GM23338 (cell line): ENCODE measurements around the gene POU6F1. TPM values are rescaled to one million over a fixed set of nuclear protein-coding genes. Genes with fewer than 3 reads are reported as not detected.

Experiments
- ATAC-seq: fragments of 200-7000 bp; cut with Tn5 transposase; 3 replicates; pipeline ENCODE4 v1.9.1; 2020
- DNase-seq: peaks from one replicate; pipeline ENCODE4 v3.0.0-alpha.2; 2015; ENCODE audit warnings: low spot score
- H2AFZ ChIP-seq: fragments of 200-600 bp; sonication (generic); 2 replicates; pipeline ENCODE4 v1.8.0; 2016; ENCODE audit warnings: antibody characterized with exemption, mild to moderate bottlenecking, moderate library complexity
- H3F3A ChIP-seq: fragments of 200-600 bp; sonication (generic); replicated peaks from 2 replicates; pipeline ENCODE4 v1.8.0; 2017; ENCODE audit warnings: antibody characterized with exemption, mixed run types, low read depth
- H3K27ac ChIP-seq: fragments of 200-600 bp; sonication (generic); 2 replicates; pipeline ENCODE4 v1.6.1; 2016; ENCODE audit warnings: low read depth
- H3K27me3 ChIP-seq: fragments of 200-600 bp; sonication (generic); 2 replicates; pipeline ENCODE4 v1.8.0; 2016; ENCODE audit warnings: mild to moderate bottlenecking, mixed run types, moderate library complexity; ENCODE audit not compliant: insufficient read depth
- H3K36me3 ChIP-seq: fragments of 200-600 bp; sonication (generic); 2 replicates; pipeline ENCODE4 v1.8.0; 2016; ENCODE audit warnings: mild to moderate bottlenecking; ENCODE audit not compliant: insufficient read depth
- H3K4me1 ChIP-seq: fragments of 200-600 bp; sonication (generic); 2 replicates; pipeline ENCODE4 v1.8.0; 2016; ENCODE audit warnings: mild to moderate bottlenecking, moderate library complexity; ENCODE audit not compliant: insufficient read depth
- H3K4me2 ChIP-seq: fragments of 200-600 bp; sonication (generic); 2 replicates; pipeline ENCODE4 v1.7.1; 2017; ENCODE audit warnings: mixed run types
- H3K4me3 ChIP-seq: fragments of 200-600 bp; sonication (generic); 2 replicates; pipeline ENCODE4 v1.6.1; 2016; ENCODE audit warnings: mixed run types
- H3K79me2 ChIP-seq: fragments of 200-600 bp; sonication (generic); replicated peaks from 2 replicates; pipeline ENCODE4 v1.8.0; 2017; ENCODE audit warnings: mild to moderate bottlenecking; ENCODE audit not compliant: insufficient read depth
- H3K9me2 ChIP-seq: fragments of 200-600 bp; sonication (generic); 2 replicates; pipeline ENCODE4 v1.8.0; 2017; ENCODE audit not compliant: insufficient read depth
- H4K20me1 ChIP-seq: fragments of 200-600 bp; sonication (generic); replicated peaks from 2 replicates; pipeline ENCODE4 v1.8.0; 2017; ENCODE audit warnings: mild to moderate bottlenecking; ENCODE audit not compliant: insufficient read depth
- H3K27ac Mint-ChIP-seq: 2 replicates; pipeline ENCODE4 v1.8.0; 2020; ENCODE audit warnings: inconsistent platforms, mild to moderate bottlenecking, moderate library complexity, mixed read lengths
- H3K27me3 Mint-ChIP-seq: 3 replicates; pipeline ENCODE4 v1.8.0; 2022; ENCODE audit warnings: low read depth, mild to moderate bottlenecking, moderate library complexity, mixed read lengths, inconsistent platforms; ENCODE audit not compliant: insufficient read depth, poor library complexity
- H3K36me3 Mint-ChIP-seq: 3 replicates; pipeline ENCODE4 v1.8.0; 2021; ENCODE audit warnings: low read depth, mild to moderate bottlenecking, inconsistent platforms, moderate library complexity, mixed read lengths
- H3K4me1 Mint-ChIP-seq: 3 replicates; pipeline ENCODE4 v1.8.0; 2020; ENCODE audit warnings: mild to moderate bottlenecking, inconsistent platforms, mixed read lengths
- H3K4me3 Mint-ChIP-seq: 3 replicates; pipeline ENCODE4 v1.8.0; 2021; ENCODE audit warnings: moderate library complexity, mild to moderate bottlenecking, inconsistent platforms, mixed read lengths
- H3K9me3 Mint-ChIP-seq: 3 replicates; pipeline ENCODE4 v1.8.0; 2020; ENCODE audit warnings: moderate library complexity, mild to moderate bottlenecking, inconsistent platforms, mixed read lengths
- CREB1 ChIP-seq: fragments of 250-450 bp; sonication (Bioruptor Pico); IDR thresholded peaks from 2 replicates; pipeline ENCODE4 v1.5.0; 2020; ENCODE audit warnings: low read depth, mild to moderate bottlenecking, moderate library complexity
- ETS1 ChIP-seq: IDR thresholded peaks from 2 replicates; pipeline ENCODE4 v1.6.1; 2016; ENCODE audit warnings: antibody characterized with exemption
- EZH2 ChIP-seq: fragments of 200-600 bp; sonication (generic); IDR thresholded peaks from one replicate; pipeline ENCODE4 v1.8.0; 2017; ENCODE audit warnings: antibody characterized with exemption, mild to moderate bottlenecking, low read depth; ENCODE audit not compliant: unreplicated experiment
- EZH2phosphoT487 ChIP-seq: fragments of 200-600 bp; sonication (generic); IDR thresholded peaks from one replicate; pipeline ENCODE4 v1.8.1; 2018; ENCODE audit warnings: antibody characterized with exemption; ENCODE audit not compliant: unreplicated experiment
- JUNB ChIP-seq: IDR thresholded peaks from one replicate; pipeline ENCODE4 v1.6.1; 2016; ENCODE audit warnings: antibody characterized with exemption; ENCODE audit not compliant: unreplicated experiment
- NANOG ChIP-seq: IDR thresholded peaks from 2 replicates; pipeline ENCODE4 v1.6.1; 2016; ENCODE audit warnings: antibody characterized with exemption, borderline replicate concordance
- POLR2AphosphoS5 ChIP-seq: IDR thresholded peaks from 2 replicates; pipeline ENCODE4 v1.6.1; 2016; ENCODE audit warnings: antibody characterized with exemption, low read depth
- STAT1 ChIP-seq: IDR thresholded peaks from one replicate; pipeline ENCODE4 v1.6.1; 2016; ENCODE audit warnings: antibody characterized with exemption; ENCODE audit not compliant: unreplicated experiment
- ZNF114 ChIP-seq: fragments of 250-450 bp; sonication (Bioruptor Pico); IDR thresholded peaks from 2 replicates; pipeline ENCODE4 v1.5.0; 2020; ENCODE audit warnings: mild to moderate bottlenecking, moderate library complexity
- ZNF331 ChIP-seq: fragments of 250-450 bp; sonication (Bioruptor Pico); IDR thresholded peaks from 2 replicates; pipeline ENCODE4 v1.5.0; 2020; ENCODE audit warnings: low read depth, mild to moderate bottlenecking, moderate library complexity
- ZNF462 ChIP-seq: fragments of 250-450 bp; sonication (Bioruptor Pico); IDR thresholded peaks from 2 replicates; pipeline ENCODE4 v1.5.0; 2020; ENCODE audit warnings: mild to moderate bottlenecking, moderate library complexity
- polyA plus RNA-seq: library from polyadenylated mRNA; unstranded; fragments of >200 nt; fragmentation: Nextera tagmentation; extraction: Ambion mirVana; gene quantifications from 2 replicates; pipeline ENCODE4 v1.2.1, GENCODE V29; 2016
- total RNA-seq: library from RNA; depleted of rRNA; stranded (reverse); fragments of >200 nt; shearing (Covaris generic); gene quantifications from 2 replicates; pipeline ENCODE4 v1.2.3, GENCODE V29; 2014
- TF ChIP-seq, protein P1 (sequence below), 2 experiments: fragments of 200-600 bp in 1 of 2; sonication (generic) in 1 of 2; conservative IDR thresholded peaks; 2 replicates each; pipeline versions ENCODE4 v1.5.1 to v1.6.1; 2016 to 2017; ENCODE audit warnings: antibody characterized with exemption in 2 of 2, low read depth in 2 of 2, mild to moderate bottlenecking in 2 of 2, moderate library complexity in 1 of 2
- TF ChIP-seq, protein P2 (sequence below): IDR thresholded peaks from one replicate; pipeline ENCODE4 v1.6.1; 2018; ENCODE audit warnings: antibody characterized with exemption; ENCODE audit not compliant: unreplicated experiment

The POU6F1 gene
- total and polyA plus RNA-seq, 2 experiments from 2014 or later: 3.0 to 4.0 TPM

DNA sequence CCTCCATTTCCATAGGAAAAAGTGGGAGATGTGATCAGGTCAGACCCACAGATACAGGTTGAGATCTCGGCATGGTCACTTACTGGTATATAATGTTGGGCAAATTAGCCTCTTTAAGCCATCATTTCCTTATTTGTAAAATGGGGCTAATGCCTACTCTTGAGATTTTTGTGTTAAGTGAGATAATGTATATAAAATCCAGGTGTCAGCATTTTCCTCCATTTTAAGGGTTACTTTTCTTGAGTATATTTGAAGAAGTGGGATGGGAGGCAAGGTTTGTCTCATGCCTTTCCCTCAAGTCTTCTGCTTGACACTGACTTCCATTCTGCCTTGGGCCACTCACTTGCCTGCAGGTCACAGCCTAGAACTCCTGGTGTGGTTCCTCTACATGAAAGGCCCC, 10.1 kb upstream of the POU6F1 start:
- H3F3A ChIP-seq: no peaks in the 10 kb centered on the region
- H3K36me3 ChIP-seq: no peaks in the 10 kb centered on the region
- Mint-ChIP-seq H3K4me1 (peaks cover 3% of the 10 kb centered on the region; the same call in 1 of the 3 replicates), H3K27ac (no peak overlapping the region), H3K9me3 (no peaks in the 10 kb centered on the region), H3K27me3 (no peaks in the 10 kb centered on the region), H3K4me3 (no peak overlapping the region), H3K36me3 (no peaks in the 10 kb centered on the region)
- no peak overlapping the region for H3K4me3 ChIP-seq
- ATAC-seq (no peak), DNase-seq (no peak)
- no peaks in the 10 kb centered on the region for H4K20me1 ChIP-seq
- H3K9me2 ChIP-seq: no peaks in the 10 kb centered on the region
- no peaks in the 10 kb centered on the region for H3K79me2 ChIP-seq
- no peaks in the 10 kb centered on the region for H3K4me1 ChIP-seq
- H3K27ac ChIP-seq: no peak overlapping the region
- no peak overlapping the region for H3K4me2 ChIP-seq
- TF ChIP-seq ZNF331 (no peak), ZNF462 (no peak), STAT1 (no peak), JUNB (no peak), ETS1 (no peak), ZNF114 (no peak), EZH2 (no peak), EZH2phosphoT487 (no peak), CREB1 (CRISPR knock-in tag) (no peak), NANOG (no peak), POLR2AphosphoS5 (no peak)
- TF ChIP-seq, protein P1, sequence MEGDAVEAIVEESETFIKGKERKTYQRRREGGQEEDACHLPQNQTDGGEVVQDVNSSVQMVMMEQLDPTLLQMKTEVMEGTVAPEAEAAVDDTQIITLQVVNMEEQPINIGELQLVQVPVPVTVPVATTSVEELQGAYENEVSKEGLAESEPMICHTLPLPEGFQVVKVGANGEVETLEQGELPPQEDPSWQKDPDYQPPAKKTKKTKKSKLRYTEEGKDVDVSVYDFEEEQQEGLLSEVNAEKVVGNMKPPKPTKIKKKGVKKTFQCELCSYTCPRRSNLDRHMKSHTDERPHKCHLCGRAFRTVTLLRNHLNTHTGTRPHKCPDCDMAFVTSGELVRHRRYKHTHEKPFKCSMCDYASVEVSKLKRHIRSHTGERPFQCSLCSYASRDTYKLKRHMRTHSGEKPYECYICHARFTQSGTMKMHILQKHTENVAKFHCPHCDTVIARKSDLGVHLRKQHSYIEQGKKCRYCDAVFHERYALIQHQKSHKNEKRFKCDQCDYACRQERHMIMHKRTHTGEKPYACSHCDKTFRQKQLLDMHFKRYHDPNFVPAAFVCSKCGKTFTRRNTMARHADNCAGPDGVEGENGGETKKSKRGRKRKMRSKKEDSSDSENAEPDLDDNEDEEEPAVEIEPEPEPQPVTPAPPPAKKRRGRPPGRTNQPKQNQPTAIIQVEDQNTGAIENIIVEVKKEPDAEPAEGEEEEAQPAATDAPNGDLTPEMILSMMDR (conservative IDR thresholded peaks at IDR 0.05; ENCODE audit: low read depth in 2 of 2): no peak
- TF ChIP-seq, protein P2, sequence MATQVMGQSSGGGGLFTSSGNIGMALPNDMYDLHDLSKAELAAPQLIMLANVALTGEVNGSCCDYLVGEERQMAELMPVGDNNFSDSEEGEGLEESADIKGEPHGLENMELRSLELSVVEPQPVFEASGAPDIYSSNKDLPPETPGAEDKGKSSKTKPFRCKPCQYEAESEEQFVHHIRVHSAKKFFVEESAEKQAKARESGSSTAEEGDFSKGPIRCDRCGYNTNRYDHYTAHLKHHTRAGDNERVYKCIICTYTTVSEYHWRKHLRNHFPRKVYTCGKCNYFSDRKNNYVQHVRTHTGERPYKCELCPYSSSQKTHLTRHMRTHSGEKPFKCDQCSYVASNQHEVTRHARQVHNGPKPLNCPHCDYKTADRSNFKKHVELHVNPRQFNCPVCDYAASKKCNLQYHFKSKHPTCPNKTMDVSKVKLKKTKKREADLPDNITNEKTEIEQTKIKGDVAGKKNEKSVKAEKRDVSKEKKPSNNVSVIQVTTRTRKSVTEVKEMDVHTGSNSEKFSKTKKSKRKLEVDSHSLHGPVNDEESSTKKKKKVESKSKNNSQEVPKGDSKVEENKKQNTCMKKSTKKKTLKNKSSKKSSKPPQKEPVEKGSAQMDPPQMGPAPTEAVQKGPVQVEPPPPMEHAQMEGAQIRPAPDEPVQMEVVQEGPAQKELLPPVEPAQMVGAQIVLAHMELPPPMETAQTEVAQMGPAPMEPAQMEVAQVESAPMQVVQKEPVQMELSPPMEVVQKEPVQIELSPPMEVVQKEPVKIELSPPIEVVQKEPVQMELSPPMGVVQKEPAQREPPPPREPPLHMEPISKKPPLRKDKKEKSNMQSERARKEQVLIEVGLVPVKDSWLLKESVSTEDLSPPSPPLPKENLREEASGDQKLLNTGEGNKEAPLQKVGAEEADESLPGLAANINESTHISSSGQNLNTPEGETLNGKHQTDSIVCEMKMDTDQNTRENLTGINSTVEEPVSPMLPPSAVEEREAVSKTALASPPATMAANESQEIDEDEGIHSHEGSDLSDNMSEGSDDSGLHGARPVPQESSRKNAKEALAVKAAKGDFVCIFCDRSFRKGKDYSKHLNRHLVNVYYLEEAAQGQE: no peak
- no peaks in the 10 kb centered on the region for H3K27me3 ChIP-seq
- H2AFZ ChIP-seq: no peak overlapping the region
